GM12874 (cell line): Measurements from ENCODE around the gene KCNH1.

ENCODE experiments used
- TF ChIP-seq, protein P1 (sequence below): IDR thresholded peaks from 2 replicates; pipeline ENCODE4 v1.5.1; 2011; ENCODE audit warnings: low read depth, mild to moderate bottlenecking, control low read depth, low read length, moderate library complexity; ENCODE audit not compliant: insufficient read depth

KCNH1 gene

DNA sequence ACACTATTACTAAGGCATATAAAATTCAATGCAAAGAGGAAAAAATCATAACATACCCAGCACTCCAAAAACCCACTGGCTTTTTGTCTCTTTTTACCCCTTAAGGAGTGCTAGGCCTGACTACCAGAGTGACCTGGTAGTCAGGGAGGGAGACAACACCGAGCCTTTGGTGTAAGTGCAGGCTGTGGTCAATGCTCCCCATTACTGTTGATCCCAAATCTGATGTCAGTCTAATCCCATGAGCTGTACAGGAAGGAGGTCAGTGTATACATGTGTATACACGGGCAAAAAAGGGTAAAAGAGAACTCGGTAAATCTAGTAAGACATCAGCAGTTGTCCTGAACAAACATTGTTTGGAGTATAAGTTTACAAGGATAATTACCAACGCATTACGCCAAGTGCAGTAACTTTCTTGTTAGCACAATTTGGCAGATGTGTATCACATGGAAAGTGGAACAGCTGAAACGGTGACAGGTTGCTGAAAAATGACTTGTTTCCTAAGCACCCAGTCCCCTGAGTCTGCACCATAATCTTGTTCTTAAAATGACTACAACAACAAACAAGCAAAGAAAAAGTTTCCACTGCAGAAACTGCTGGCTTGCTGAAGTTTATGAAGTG, 217.9 kb downstream of the KCNH1 start:
- TF ChIP-seq, protein P1, sequence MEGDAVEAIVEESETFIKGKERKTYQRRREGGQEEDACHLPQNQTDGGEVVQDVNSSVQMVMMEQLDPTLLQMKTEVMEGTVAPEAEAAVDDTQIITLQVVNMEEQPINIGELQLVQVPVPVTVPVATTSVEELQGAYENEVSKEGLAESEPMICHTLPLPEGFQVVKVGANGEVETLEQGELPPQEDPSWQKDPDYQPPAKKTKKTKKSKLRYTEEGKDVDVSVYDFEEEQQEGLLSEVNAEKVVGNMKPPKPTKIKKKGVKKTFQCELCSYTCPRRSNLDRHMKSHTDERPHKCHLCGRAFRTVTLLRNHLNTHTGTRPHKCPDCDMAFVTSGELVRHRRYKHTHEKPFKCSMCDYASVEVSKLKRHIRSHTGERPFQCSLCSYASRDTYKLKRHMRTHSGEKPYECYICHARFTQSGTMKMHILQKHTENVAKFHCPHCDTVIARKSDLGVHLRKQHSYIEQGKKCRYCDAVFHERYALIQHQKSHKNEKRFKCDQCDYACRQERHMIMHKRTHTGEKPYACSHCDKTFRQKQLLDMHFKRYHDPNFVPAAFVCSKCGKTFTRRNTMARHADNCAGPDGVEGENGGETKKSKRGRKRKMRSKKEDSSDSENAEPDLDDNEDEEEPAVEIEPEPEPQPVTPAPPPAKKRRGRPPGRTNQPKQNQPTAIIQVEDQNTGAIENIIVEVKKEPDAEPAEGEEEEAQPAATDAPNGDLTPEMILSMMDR, result no peak

GRCh38 chr1:210912752-210913151, 221.2 kb downstream of the KCNH1 start:
- TF ChIP-seq, protein P1, result no peak

DNA sequence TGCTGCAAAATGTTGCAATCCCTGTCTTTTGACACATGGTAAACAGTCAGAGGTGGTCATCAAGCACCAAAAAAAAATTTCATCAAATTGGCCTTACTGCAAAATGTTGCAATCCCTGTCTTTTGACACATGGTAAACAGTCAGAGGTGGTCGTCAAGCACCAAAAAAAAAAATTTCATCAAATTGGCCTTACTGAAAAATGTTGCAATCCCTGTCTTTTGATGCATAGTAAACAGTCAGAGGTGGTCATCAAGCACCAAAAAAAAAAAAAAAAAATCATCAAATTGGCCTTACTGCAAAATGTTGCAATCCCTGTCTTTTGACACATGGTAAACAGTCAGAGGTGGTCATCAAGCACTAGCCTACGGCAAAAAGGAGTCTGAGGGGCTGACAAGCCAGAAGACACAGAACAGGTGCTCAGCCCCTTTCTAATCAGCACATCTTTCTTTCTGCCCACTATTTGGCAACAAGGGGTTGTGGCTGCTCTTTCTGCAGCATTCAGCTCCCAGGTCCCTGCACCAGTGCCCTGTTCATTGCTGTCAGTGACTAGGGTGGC, 223.8 kb downstream of the KCNH1 start:
- TF ChIP-seq, protein P1, result no peak

DNA sequence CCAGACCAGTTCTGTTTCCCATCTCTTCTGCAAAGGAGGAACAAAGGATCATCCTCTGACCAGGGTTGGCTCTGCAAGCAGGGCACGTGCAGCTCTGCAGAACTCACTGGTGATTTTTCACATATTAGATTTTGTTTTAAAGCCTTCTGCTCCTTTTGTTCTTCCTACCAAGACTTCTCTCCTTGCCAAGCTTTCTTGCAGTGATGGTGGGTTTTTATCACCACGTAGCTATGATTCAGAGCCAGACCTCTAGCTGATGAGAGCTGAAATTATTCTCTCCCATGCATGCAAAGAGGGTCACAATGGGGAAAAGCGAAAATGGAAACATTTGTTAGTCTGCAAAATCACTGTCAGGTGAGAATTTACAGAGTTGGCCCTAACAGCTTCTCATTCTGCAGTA, 225.2 kb downstream of the KCNH1 start:
- TF ChIP-seq, protein P1, result no peak

DNA sequence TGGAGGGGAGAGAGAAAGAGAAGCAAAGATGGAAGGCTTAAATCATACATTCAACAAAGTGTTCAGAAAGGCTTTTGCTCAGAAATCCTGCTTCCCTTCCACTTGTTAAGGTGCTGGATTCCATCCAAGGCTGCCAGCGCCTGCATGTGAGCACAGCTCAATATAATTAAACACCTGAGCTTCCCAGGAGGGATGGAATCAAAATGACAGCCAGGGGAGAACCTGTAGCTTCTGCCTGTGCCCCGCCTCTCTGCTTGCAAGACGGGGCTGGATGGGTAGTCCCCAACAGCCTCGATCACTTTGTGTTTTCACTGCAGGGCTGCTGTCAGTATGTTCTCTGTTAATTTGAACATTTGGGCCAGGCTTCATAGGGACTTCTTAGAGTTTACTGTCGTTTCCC, 225.7 kb downstream of the KCNH1 start:
- TF ChIP-seq, protein P1, result no peak

GRCh38 chr1:210907251-210907805, 226.6 kb downstream of the KCNH1 start:
- TF ChIP-seq, protein P1, result no peak

DNA sequence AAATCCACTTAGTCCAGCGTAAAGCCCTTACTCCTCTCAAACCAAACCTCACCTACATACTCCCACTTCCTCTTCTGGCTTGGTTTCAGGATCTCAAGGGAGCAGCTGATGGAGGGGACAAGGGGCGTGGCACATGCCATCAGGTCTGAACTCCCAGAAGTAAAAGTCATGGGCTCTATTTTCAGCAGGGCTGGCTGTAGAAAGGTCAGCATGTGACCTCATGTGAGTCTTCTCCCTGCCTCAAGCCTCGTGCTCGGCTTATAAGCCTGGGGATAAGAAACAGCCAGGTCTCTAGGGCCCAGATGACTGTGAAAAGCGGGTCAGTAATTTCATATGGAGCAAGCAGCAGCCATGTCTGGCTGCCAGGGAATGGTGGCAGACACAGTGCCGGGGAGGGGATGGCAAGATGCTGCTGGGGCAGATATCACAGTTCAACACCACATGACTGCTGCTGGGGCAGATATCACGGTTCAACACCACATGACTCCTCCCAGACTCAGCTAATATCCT, 227.9 kb downstream of the KCNH1 start:
- TF ChIP-seq, protein P1, result no peak
